DOHH2 (cell line): ENCODE results near the gene ZFHX3.

Experiments
- H3F3A ChIP-seq: fragments of 200-600 bp; sonication (generic), shearing (Covaris generic); 2 replicates; pipeline ENCODE4 v1.6.0; 2016; ENCODE audit warnings: antibody characterized with exemption, mild to moderate bottlenecking; ENCODE audit not compliant: control insufficient read depth, insufficient read depth
- H3K27ac ChIP-seq: fragments of 200-600 bp; sonication (generic); 2 replicates; pipeline ENCODE4 v1.5.1; 2014; ENCODE audit warnings: low read depth, mild to moderate bottlenecking, low read length, moderate library complexity
- H3K27me3 ChIP-seq: fragments of 200-600 bp; sonication (generic); 2 replicates; pipeline ENCODE4 v1.6.1; 2014; ENCODE audit warnings: mild to moderate bottlenecking, low read length, mixed read lengths; ENCODE audit not compliant: control insufficient read depth
- H3K36me3 ChIP-seq: fragments of 200-600 bp; sonication (generic); 2 replicates; pipeline ENCODE4 v1.6.1; 2014; ENCODE audit warnings: mild to moderate bottlenecking, low read length, moderate library complexity, mixed read lengths; ENCODE audit not compliant: control insufficient read depth
- H3K4me1 ChIP-seq: fragments of 200-600 bp; sonication (generic); 2 replicates; pipeline ENCODE4 v1.6.1; 2014; ENCODE audit warnings: mild to moderate bottlenecking, low read length, mixed read lengths; ENCODE audit not compliant: control insufficient read depth
- H3K4me2 ChIP-seq: fragments of 200-600 bp; sonication (generic); 2 replicates; pipeline ENCODE4 v1.6.0; 2014; ENCODE audit warnings: mild to moderate bottlenecking, low read length, moderate library complexity
- H3K4me3 ChIP-seq: fragments of 200-600 bp; sonication (generic); 2 replicates; pipeline ENCODE4 v1.5.1; 2014; ENCODE audit warnings: mild to moderate bottlenecking, low read length, mixed read lengths
- H3K79me2 ChIP-seq: fragments of 200-600 bp; sonication (generic); 2 replicates; pipeline ENCODE4 v1.6.1; 2014; ENCODE audit warnings: mild to moderate bottlenecking, low read length, mixed read lengths; ENCODE audit not compliant: control insufficient read depth
- H3K9me2 ChIP-seq: fragments of 200-600 bp; sonication (generic); replicated peaks from 2 replicates; pipeline ENCODE4 v1.6.1; 2014; ENCODE audit warnings: mild to moderate bottlenecking, low read length, mixed read lengths; ENCODE audit not compliant: control insufficient read depth
- H3K9me3 ChIP-seq: fragments of 200-600 bp; sonication (generic); 2 replicates; pipeline ENCODE4 v1.6.1; 2014; ENCODE audit warnings: antibody characterized with exemption, low read length, mixed read lengths; ENCODE audit not compliant: control insufficient read depth, insufficient read depth
- H4K20me1 ChIP-seq: fragments of 200-600 bp; sonication (generic); 2 replicates; pipeline ENCODE4 v1.6.0; 2014; ENCODE audit warnings: low read depth, mild to moderate bottlenecking, antibody characterized with exemption, low read length, moderate library complexity; ENCODE audit not compliant: control insufficient read depth, insufficient read depth
- EZH2phosphoT487 ChIP-seq: fragments of 200-600 bp; sonication (generic); IDR thresholded peaks from 2 replicates; pipeline ENCODE4 v1.6.1; 2017; ENCODE audit warnings: borderline replicate concordance, mild to moderate bottlenecking, antibody characterized with exemption, low read length, moderate library complexity, mixed read lengths
- TF ChIP-seq, protein P1 (sequence below): fragments of 200-600 bp; sonication (generic); IDR thresholded peaks from one replicate; pipeline ENCODE4 v1.5.1; 2014; ENCODE audit warnings: antibody characterized with exemption, mild to moderate bottlenecking, low read depth, low read length; ENCODE audit not compliant: poor library complexity, severe bottlenecking

ZFHX3 gene

DNA sequence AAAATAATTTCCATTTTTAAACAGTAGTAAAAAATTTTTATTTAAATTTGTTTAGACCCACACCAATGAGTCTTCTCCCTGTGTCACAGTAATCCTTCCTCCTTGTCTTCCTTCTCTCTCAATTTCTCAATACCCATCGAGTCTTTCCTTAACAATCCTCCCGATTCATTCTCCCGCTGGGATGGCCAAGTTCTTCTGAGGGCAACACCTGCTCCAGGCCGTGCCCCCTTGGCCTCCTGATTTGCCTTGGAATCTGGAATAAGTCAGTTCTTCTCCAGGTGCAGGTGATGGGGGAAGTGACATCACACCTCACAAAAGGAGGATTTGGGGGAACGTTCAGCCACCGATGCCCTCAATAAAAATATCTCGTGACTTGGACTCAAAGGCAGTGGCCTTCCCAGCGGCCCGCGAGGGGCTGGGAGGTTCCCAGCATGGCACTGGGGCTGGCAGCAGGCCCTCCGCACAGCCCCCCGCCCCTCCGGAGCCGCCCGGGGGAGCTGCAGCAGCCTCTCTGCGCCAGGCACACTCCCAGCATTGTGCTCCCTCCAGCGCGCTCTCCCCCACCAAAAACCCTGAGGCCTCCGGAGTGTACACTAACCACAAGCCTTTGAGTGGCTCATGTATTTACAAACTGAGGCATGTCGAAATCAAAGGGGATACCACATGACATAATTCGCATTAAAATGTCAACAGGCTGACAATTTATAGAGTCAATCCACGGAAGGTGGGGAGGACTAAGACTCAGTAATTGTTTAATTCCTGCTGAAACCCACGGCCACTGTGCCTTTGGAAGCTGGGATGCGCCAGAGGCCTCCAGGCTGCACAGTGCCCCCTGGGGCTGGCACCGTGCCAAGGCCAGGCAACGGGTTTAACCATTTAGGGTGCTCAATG is 120.5 kb downstream of the ZFHX3 start:
- Histone ChIP-seq H3K4me2 (no peak overlapping the region), H3K36me3 (no peaks in the 10 kb centered on the region), H3K9me3 (no peaks in the 10 kb centered on the region), H3K79me2 (no peaks in the 10 kb centered on the region), H3K4me1 (0 out of 2 replicates have a peak, but pooled peaks cover 4% of the 10 kb centered on the region), H3K27ac (no peak overlapping the region), H3K9me2 (no peaks in the 10 kb centered on the region), H3K4me3 (no peak overlapping the region), H3K27me3 (no peaks in the 10 kb centered on the region), H3F3A (no peaks in the 10 kb centered on the region), H4K20me1 (peaks cover 6% of the 10 kb centered on the region; the same call in 1 of the 2 replicates)
- TF ChIP-seq, protein P1, sequence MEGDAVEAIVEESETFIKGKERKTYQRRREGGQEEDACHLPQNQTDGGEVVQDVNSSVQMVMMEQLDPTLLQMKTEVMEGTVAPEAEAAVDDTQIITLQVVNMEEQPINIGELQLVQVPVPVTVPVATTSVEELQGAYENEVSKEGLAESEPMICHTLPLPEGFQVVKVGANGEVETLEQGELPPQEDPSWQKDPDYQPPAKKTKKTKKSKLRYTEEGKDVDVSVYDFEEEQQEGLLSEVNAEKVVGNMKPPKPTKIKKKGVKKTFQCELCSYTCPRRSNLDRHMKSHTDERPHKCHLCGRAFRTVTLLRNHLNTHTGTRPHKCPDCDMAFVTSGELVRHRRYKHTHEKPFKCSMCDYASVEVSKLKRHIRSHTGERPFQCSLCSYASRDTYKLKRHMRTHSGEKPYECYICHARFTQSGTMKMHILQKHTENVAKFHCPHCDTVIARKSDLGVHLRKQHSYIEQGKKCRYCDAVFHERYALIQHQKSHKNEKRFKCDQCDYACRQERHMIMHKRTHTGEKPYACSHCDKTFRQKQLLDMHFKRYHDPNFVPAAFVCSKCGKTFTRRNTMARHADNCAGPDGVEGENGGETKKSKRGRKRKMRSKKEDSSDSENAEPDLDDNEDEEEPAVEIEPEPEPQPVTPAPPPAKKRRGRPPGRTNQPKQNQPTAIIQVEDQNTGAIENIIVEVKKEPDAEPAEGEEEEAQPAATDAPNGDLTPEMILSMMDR: no peak
- TF ChIP-seq EZH2phosphoT487: no peak

DNA sequence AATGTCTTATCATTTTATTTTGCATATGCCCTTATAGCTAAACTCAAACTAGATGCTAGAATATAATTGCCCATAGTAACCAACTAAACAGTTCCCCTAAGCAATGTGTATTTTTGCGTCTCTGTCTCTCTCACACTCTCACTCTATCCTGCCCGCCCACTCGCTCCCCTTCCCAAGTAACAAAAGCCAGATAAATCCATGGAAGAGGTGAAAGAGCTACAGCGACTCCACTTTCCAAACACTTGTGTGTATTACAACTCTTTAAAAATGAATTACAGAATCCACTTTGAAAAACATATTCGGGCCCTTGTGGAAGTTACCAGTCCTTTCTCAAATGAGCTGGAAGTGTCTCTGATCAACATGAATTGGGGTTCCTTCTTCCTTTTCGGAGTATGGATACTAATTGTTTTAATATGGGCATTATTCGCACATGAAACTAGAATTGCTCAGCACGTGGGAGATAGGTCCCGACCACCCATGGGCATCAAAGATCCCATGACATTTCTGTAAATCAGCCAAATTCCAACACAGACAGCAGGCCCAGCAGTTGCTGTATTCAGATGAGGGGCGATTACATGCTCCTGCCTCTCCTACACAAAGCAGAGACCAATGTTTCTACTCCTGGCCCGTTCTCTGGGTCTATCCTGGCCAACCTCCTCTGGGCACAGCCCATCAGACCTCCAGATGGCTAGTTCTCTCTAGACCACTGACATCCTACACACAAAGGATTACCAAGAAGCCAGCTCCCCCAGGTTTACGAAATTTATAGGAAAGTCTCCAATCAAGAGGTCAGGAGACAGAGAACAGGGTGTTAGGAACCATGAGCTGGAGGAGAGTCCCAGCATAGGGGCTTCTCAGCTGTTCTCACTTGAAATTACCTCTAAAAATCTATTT is 121.5 kb downstream of the ZFHX3 start:
- H3K4me3 ChIP-seq: no peak overlapping the region
- no peaks in the 10 kb centered on the region for H3K4me1 ChIP-seq
- H3K9me2 ChIP-seq: no peaks in the 10 kb centered on the region
- H3K4me2 ChIP-seq: no peak overlapping the region
- H3K79me2 ChIP-seq: no peaks in the 10 kb centered on the region
- no peaks in the 10 kb centered on the region for H3K9me3 ChIP-seq
- no peaks in the 10 kb centered on the region for H3K27me3 ChIP-seq
- H3K27ac ChIP-seq: no peak overlapping the region
- H4K20me1 ChIP-seq: peaks cover 6% of the 10 kb centered on the region; the same call in 1 of the 2 replicates
- TF ChIP-seq EZH2phosphoT487: no peak
- TF ChIP-seq, protein P1: no peak
- no peaks in the 10 kb centered on the region for H3K36me3 ChIP-seq
- no peaks in the 10 kb centered on the region for H3F3A ChIP-seq

DNA sequence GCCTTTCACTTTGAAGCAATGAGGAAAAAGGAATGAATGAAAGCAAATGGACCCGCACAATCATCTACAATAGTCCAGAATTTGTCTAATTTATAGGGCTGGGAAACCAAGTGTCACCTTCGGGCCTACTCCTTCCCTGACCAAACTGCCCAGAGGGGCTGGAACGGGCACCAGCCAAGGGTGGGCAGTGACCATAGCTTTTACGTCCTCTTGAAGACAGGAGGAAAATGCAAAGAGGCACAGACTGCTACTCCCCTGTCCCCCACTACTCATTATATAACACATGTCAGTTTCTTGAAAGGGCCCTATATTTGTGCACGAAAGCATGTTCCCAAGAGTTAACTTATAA is 122.3 kb downstream of the ZFHX3 start:
- no peak overlapping the region for H3K4me3 ChIP-seq
- H3K9me3 ChIP-seq: no peaks in the 10 kb centered on the region
- H3K9me2 ChIP-seq: no peaks in the 10 kb centered on the region
- TF ChIP-seq, protein P1: no peak
- no peak for TF ChIP-seq EZH2phosphoT487
- H4K20me1 ChIP-seq: peaks cover 6% of the 10 kb centered on the region; the same call in 1 of the 2 replicates
- no peaks in the 10 kb centered on the region for H3F3A ChIP-seq
- no peak overlapping the region for H3K27ac ChIP-seq
- H3K36me3 ChIP-seq: no peaks in the 10 kb centered on the region
- no peaks in the 10 kb centered on the region for H3K27me3 ChIP-seq
- no peaks in the 10 kb centered on the region for H3K4me1 ChIP-seq
- H3K4me2 ChIP-seq: no peak overlapping the region
- no peaks in the 10 kb centered on the region for H3K79me2 ChIP-seq
